Duodenal mucosa (tissue), 2 donors: Measurements from ENCODE around the gene MYOM1.
"Not testable (repeated sequence)": the region's sequence is repeated elsewhere in the genome, so short reads cannot be mapped to it uniquely, and the experiment has no call there.

Experiments used
- H3K27ac ChIP-seq: one replicate; pipeline ENCODE4 v1.7.0; 2013; ENCODE audit warnings: low read depth, low read length
- H3K27me3 ChIP-seq, 2 donors: one replicate each; pipeline ENCODE4 v1.7.0; 2013; ENCODE audit warnings: low read length in 2 of 2, control low read depth in 1 of 2; ENCODE audit not compliant: insufficient read depth in 2 of 2, control insufficient read depth in 1 of 2
- H3K36me3 ChIP-seq, 2 donors: one replicate each; pipeline ENCODE4 v1.7.0; 2013; ENCODE audit warnings: low read length in 2 of 2, control low read depth in 1 of 2; ENCODE audit not compliant: insufficient read depth in 2 of 2, control insufficient read depth in 1 of 2
- H3K4me1 ChIP-seq, 2 donors: one replicate each; pipeline ENCODE4 v1.7.0; 2013; ENCODE audit warnings: low read length in 2 of 2, control low read depth in 1 of 2; ENCODE audit not compliant: insufficient read depth in 2 of 2, control insufficient read depth in 1 of 2
- H3K4me3 ChIP-seq, 2 donors: one replicate each; pipeline ENCODE4 v1.7.0; 2013; ENCODE audit warnings: low read length in 2 of 2, low read depth in 1 of 2
- H3K9ac ChIP-seq, 2 donors: one replicate each; pipeline ENCODE4 v1.7.0; 2013; ENCODE audit warnings: low read length in 2 of 2, low read depth in 1 of 2
- H3K9me3 ChIP-seq, 2 donors: one replicate each; pipeline ENCODE4 v1.7.0; 2013; ENCODE audit warnings: low read length in 2 of 2, control low read depth in 1 of 2; ENCODE audit not compliant: control insufficient read depth in 1 of 2

The MYOM1 gene

DNA sequence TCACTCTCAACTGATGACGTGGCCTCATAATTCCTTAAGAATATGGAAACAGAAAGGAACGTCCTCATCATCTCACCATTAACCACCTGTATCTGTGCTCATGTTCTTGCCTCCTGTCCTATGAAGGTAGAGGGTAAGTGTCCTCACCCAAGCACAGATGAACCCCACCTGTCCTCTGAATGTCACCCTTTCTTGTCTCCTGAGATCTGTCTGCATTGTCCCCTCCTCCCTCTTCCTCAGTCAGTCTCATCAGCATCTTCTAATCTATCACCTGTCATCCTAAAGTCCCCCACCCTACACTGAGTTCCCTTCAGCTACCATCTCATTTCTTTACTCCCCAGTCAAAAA, 167.4 kb downstream of the MYOM1 start:
- Histone ChIP-seq H3K27me3 (no peaks in the 10 kb centered on the region), H3K27ac (peak overlapping the region; percentile 84), H3K9ac (peak overlapping the region; percentile 43 to 60), H3K9me3 (no peaks in the 10 kb centered on the region), H3K4me3 (peak overlapping the region; percentile 13 to 19), H3K36me3 (no peaks in the 10 kb centered on the region), H3K4me1 (peaks cover 12 to 18% of the 10 kb centered on the region in 2 donors)

DNA sequence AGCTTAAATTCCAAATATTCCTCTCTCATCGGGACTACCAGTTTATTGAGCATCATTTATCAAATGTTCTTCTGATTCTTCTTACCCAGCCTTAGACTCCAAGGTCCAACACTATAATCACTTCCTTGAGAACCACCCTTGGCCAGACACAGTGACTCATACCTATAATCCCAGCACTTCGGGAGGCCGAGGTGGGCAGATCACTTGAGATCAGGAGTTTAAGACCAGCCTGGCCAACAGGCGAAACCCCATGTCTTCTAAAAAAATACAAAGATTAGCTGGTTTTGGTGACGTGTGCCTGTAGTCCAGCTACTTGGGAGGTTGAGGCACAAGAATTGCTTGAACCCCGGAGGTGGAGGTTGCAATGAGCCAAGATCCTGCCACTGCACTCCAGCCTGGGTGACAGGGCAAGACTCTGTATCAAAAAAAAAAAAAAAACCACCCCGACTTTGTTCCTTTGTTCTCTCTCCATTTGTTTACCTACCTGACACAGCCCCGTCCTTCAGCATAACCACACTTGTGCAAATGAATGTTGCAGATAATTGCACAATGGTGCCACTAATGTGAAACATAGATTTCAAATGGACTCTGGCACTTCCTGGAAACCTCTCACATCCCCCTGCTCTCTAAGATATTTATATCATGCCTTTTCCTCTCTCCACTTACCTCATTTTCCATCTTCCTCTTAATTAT, 167.9 kb downstream of the MYOM1 start:
- Histone ChIP-seq H3K4me3 (peak overlapping the region; percentile 19 to 23), H3K4me1 (peaks cover 12 to 18% of the 10 kb centered on the region in 2 donors), H3K27me3 (no peaks in the 10 kb centered on the region), H3K9me3 (no peaks in the 10 kb centered on the region), H3K27ac (peak overlapping the region; percentile 84), H3K36me3 (no peaks in the 10 kb centered on the region), H3K9ac (peak overlapping the region in 1 of 2 donors; percentile 60)

DNA sequence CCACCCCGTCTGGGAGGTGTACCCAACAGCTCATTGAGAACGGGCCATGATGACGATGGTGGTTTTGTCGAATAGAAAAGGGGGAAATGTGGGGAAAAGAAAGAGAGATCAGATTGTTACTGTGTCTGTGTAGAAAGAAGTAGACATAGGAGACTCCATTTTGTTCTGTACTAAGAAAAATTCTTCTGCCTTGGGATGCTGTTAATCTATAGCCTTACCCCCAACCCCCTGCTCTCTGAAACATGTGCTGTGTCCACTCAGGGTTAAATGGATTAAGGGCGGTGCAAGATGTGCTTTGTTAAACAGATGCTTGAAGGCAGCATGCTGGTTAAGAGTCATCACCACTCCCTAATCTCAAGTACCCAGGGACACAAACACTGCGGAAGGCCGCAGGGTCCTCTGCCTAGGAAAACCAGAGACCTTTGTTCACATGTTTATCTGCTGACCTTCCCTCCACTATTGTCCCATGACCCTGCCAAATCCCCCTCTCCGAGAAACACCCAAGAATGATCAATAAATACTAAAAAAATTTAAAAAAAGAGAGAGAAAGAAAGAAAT, 169.8 kb downstream of the MYOM1 start:
- H3K9ac ChIP-seq, H3K27ac ChIP-seq, H3K4me3 ChIP-seq, H3K36me3 ChIP-seq, H3K9me3 ChIP-seq, H3K27me3 ChIP-seq: not testable (repeated sequence)
- peaks cover 25 to 28% of the 10 kb centered on the region in 2 donors for H3K4me1 ChIP-seq

DNA sequence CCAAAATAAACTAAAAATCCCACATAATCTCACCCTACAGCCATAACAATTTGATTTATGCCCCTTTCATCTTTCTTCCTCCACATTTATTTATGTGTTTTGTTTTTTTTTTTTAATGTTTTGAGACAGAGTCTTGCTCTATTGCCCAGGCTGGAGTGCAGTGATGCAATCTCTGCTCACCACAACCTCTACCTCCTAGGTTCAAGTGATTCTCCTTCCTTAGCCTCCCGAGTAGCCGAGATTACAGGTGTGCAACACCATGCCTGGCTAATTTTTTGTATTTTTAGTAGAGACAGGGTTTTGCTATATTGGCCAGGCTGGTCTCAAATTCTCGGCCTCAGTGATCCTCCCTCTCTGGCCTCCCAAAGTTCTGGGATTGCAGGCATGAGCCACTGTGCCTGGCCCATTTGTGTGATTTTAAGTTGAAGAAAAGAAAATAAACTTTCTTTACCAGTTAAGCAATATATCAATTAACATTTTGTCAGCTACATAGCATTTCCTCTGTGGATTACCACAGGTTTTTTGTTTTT, 170.9 kb downstream of the MYOM1 start:
- Histone ChIP-seq H3K9me3 (no peaks in the 10 kb centered on the region), H3K27me3 (no peaks in the 10 kb centered on the region), H3K36me3 (no peaks in the 10 kb centered on the region), H3K9ac (no peak overlapping the region), H3K27ac (no peak overlapping the region), H3K4me1 (peaks cover 31 to 35% of the 10 kb centered on the region in 2 donors), H3K4me3 (no peak overlapping the region)

DNA sequence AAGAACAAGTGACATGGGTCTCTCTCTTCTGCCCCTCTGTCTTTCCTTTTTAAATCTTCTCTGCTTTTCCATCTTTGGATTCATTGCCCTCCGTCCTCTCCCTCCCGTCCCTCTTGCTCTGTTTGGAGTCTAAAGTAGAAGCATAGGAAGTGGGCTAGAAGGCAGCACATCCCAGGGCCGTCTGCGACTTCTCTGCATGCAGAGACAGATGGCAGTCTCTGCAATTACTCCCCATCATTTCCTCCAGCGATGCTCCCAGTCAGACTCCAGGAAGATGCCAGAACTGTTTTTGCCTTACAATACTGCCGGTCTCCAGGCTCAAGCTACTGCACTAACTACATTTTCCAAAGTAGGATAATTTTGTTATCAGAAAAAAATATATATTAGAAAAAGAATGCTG, 171.6 kb downstream of the MYOM1 start:
- Histone ChIP-seq H3K36me3 (no peaks in the 10 kb centered on the region), H3K9me3 (no peaks in the 10 kb centered on the region), H3K4me1 (peaks cover 31 to 38% of the 10 kb centered on the region in 2 donors), H3K27me3 (no peaks in the 10 kb centered on the region), H3K27ac (no peak overlapping the region), H3K4me3 (no peak overlapping the region), H3K9ac (no peak overlapping the region)

DNA sequence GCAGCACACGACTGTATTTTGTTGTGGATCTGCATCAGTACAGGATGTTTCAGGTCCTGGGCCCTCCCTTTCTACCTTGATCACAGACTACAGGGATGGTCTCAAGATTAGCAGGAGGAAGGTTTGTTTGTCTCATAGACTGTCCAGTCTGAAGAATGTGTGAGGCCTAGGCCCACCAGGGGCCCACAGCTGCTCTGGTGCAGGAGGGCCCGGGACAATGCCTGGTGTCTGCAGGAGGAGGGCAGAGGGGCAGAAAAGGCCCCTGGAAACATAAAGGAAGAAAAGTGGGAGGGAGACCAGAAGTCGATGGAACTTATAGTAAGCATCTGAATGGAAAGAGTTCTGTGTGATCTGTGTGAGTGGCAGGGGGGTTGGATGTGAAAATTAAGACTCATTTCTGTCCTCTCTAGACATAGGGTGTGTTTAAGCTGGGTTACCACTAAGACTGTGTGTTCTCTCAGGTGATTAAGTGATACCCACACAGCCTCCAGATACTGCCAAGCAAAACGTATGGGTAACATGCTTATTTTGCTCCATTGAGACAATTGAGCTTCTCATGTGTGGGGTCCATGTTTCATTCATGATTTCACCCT, 173.5 kb downstream of the MYOM1 start:
- Histone ChIP-seq H3K4me1 (peaks cover 30 to 36% of the 10 kb centered on the region in 2 donors), H3K27me3 (no peaks in the 10 kb centered on the region), H3K27ac (no peak overlapping the region), H3K9ac (peak overlapping the region in 1 of 2 donors; percentile 59), H3K36me3 (no peaks in the 10 kb centered on the region), H3K4me3 (no peak overlapping the region), H3K9me3 (no peaks in the 10 kb centered on the region)

DNA sequence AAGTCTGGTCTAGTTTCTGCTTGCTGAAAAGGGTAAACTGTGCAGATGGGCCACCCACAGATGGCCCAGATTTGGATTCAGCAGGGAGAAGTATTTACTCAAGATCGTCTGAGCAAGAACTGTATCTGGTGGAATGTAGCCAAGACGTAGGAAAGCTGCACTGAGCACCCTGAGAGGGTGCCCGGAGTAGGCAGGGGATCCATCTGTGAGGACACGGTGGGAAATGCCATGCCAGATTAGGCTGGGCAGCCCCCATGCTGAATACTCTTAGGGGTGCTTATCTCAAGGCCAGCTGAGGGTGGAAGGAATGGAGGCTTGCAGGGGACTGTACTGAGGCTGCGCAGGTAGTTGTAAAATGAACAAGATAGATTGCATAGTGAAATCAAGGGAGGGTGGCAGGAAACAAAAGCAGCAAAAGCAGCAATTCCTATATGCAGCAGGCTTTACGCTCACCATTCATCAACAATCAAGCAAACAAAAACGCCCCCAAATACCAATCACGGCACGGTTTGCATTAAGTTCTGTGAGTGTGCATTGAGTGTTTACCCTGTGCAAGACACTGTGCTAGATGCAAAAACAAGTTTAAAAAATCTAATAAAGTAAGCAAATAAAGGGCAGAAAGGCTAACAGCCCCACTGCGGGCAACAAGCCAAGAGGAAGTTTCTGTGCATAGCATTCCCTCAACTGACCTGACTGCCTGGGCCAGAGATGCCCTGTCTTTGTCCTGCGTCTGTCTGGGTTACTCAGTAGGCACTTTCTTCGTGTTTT, 174.7 kb downstream of the MYOM1 start:
- H3K36me3 ChIP-seq, result no peaks in the 10 kb centered on the region
- peaks cover 25 to 32% of the 10 kb centered on the region in 2 donors for H3K4me1 ChIP-seq
- peak overlapping the region; percentile 6 to 13 for H3K4me3 ChIP-seq
- H3K9ac ChIP-seq, result peak overlapping the region; percentile 30 to 59
- peak overlapping the region; percentile 76 for H3K27ac ChIP-seq
- no peaks in the 10 kb centered on the region for H3K9me3 ChIP-seq
- H3K27me3 ChIP-seq, result no peaks in the 10 kb centered on the region

DNA sequence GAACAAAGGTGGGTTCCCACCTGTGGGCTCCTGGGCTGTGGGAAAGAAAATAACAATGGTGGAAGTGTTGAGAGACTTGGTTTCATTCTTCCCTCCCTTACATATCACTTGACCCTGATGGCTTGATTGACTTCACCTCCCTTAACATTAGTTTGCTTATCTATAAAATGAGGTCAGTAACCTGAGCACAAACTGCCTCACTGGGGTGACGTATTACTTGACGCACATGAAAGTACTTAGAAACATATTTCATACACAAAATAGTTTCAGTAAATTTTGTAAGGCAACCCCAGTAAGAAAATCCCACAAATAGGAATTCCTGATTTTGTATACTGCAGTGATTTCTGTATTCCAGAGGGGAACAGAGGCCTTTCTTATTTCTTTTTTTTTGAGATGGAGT, 177.4 kb downstream of the MYOM1 start:
- H3K36me3 ChIP-seq, result no peaks in the 10 kb centered on the region
- H3K9me3 ChIP-seq, result no peaks in the 10 kb centered on the region
- H3K27ac ChIP-seq, result no peak overlapping the region
- peak overlapping the region in 1 of 2 donors; percentile 6 for H3K9ac ChIP-seq
- no peak overlapping the region for H3K4me3 ChIP-seq
- peaks cover 31 to 36% of the 10 kb centered on the region in 2 donors for H3K4me1 ChIP-seq
- no peaks in the 10 kb centered on the region for H3K27me3 ChIP-seq

DNA sequence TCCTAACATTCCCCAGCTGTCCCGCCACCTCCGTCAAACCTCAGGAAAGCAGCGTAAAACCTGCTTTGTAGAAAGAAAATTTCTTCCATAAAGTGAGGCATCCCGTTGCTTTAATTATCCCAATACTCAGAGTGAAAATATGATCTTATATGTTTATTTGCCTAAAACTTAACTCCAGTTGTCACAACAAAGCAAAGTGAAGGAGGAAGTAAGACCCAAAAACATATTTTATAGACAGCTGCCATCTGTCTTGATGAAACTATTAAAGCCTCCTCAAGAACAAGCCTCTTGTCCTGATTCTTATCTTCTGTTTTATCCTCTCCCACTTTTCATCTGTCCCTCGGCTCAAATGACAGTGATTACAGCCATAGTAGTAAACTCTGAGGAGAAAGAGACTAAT, 177.9 kb downstream of the MYOM1 start:
- H3K4me3 ChIP-seq, result no peak overlapping the region
- H3K27me3 ChIP-seq, result no peaks in the 10 kb centered on the region
- H3K36me3 ChIP-seq, result no peaks in the 10 kb centered on the region
- H3K9me3 ChIP-seq, result no peaks in the 10 kb centered on the region
- peaks cover 32 to 38% of the 10 kb centered on the region in 2 donors for H3K4me1 ChIP-seq
- H3K27ac ChIP-seq, result no peak overlapping the region
- H3K9ac ChIP-seq, result peak overlapping the region in 1 of 2 donors; percentile 6

DNA sequence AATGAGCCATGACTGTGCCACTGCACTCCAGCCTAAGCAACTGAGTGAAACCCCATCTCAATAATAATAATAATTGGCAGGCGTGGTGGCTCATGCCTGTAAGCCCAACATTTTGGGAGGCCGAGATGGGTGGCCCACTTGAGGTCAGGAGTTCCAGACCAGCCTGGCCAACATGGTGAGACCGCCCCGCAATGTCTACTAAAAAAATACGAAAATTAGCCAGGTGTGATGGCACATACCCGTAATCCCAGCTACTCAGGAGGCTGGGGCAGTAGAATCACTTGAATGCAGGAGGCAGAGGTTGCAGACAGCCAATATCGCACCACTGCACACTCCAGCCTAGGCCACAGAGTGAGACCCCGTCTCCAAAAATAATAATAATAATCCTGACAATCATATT, 178.9 kb downstream of the MYOM1 start:
- Histone ChIP-seq H3K4me1 (peaks cover 28 to 32% of the 10 kb centered on the region in 2 donors), H3K27ac (no peak overlapping the region), H3K27me3 (no peaks in the 10 kb centered on the region), H3K36me3 (no peaks in the 10 kb centered on the region), H3K9me3 (no peaks in the 10 kb centered on the region), H3K4me3 (no peak overlapping the region), H3K9ac (no peak overlapping the region)
